MM.1S (cell line): ENCODE measurements around the gene LHPP.
"Not testable (repeated sequence)": the region's sequence is repeated elsewhere in the genome, so short reads cannot be mapped to it uniquely, and the experiment has no call there.

ENCODE experiments used
- DNase-seq: peaks from one replicate; pipeline ENCODE4 v3.0.0-alpha.2; 2015
- H2AFZ ChIP-seq: fragments of 300-600 bp; sonication (generic); 2 replicates; pipeline ENCODE4 v1.6.0; 2016; ENCODE audit warnings: antibody characterized with exemption, low read length
- H3F3A ChIP-seq: fragments of 300-600 bp; sonication (generic); 2 replicates; pipeline ENCODE4 v1.6.1; 2016; ENCODE audit warnings: mild to moderate bottlenecking, antibody characterized with exemption, low read length, moderate library complexity, mixed read lengths; ENCODE audit not compliant: insufficient read depth
- H3K27ac ChIP-seq: fragments of 300-600 bp; sonication (generic); 2 replicates; pipeline ENCODE4 v1.5.1; 2016; ENCODE audit warnings: mild to moderate bottlenecking, low read length
- H3K27me3 ChIP-seq: fragments of 300-600 bp; sonication (generic); replicated peaks from 2 replicates; pipeline ENCODE4 v1.6.0; 2016; ENCODE audit warnings: low read length; ENCODE audit not compliant: insufficient read depth
- H3K36me3 ChIP-seq: fragments of 300-600 bp; sonication (generic); replicated peaks from 2 replicates; pipeline ENCODE4 v1.6.1; 2016; ENCODE audit warnings: mild to moderate bottlenecking, low read length, mixed read lengths; ENCODE audit not compliant: insufficient read depth
- H3K4me1 ChIP-seq: fragments of 300-600 bp; sonication (generic); 2 replicates; pipeline ENCODE4 v1.6.1; 2016; ENCODE audit warnings: low read length, mixed read lengths
- H3K4me2 ChIP-seq: fragments of 300-600 bp; sonication (generic); 2 replicates; pipeline ENCODE4 v1.6.0; 2016; ENCODE audit warnings: low read depth, low read length
- H3K4me3 ChIP-seq: fragments of 300-600 bp; sonication (generic); 2 replicates; pipeline ENCODE4 v1.5.1; 2016; ENCODE audit warnings: low read length, mixed read lengths
- H3K79me2 ChIP-seq: fragments of 300-600 bp; sonication (generic); 2 replicates; pipeline ENCODE4 v1.6.1; 2016; ENCODE audit warnings: mixed run types, low read length, mixed read lengths
- H3K9ac ChIP-seq: fragments of 300-600 bp; sonication (generic); 2 replicates; pipeline ENCODE4 v1.6.1; 2016; ENCODE audit warnings: low read length, mixed read lengths
- H3K9me2 ChIP-seq: fragments of 300-600 bp; sonication (generic); replicated peaks from 2 replicates; pipeline ENCODE4 v1.6.1; 2016; ENCODE audit warnings: mild to moderate bottlenecking, low read length, mixed read lengths; ENCODE audit not compliant: insufficient read depth
- H3K9me3 ChIP-seq: fragments of 300-600 bp; sonication (generic); replicated peaks from 2 replicates; pipeline ENCODE4 v1.6.1; 2016; ENCODE audit warnings: mild to moderate bottlenecking, low read length, mixed read lengths; ENCODE audit not compliant: insufficient read depth
- H4K20me1 ChIP-seq: fragments of 300-600 bp; sonication (generic); 2 replicates; pipeline ENCODE4 v1.6.1; 2016; ENCODE audit warnings: mild to moderate bottlenecking, low read length, moderate library complexity, mixed read lengths; ENCODE audit not compliant: insufficient read depth
- CTCF ChIP-seq: fragments of 300-600 bp; sonication (generic); IDR thresholded peaks from 2 replicates; pipeline ENCODE4 v1.5.1; 2016; ENCODE audit warnings: antibody characterized with exemption, low read length, mixed read lengths
- EZH2 ChIP-seq: fragments of 300-600 bp; sonication (generic); optimal IDR thresholded peaks from 2 replicates; pipeline ENCODE3; 2017; ENCODE audit warnings: low read depth, mild to moderate bottlenecking, antibody characterized with exemption, low read length, mixed read lengths
- EZH2phosphoT487 ChIP-seq: fragments of 300-600 bp; sonication (generic); IDR thresholded peaks from 2 replicates; pipeline ENCODE4 v1.6.1; 2018; ENCODE audit warnings: antibody characterized with exemption, low read length

The LHPP gene

GRCh38 chr10:124429576-124429975 lies 32.0 kb upstream of the LHPP start:
- no peaks in the 10 kb centered on the region for H3K79me2 ChIP-seq
- H3F3A ChIP-seq = no peaks in the 10 kb centered on the region
- no peak overlapping the region for H3K27ac ChIP-seq
- DNase-seq = no peak
- H3K4me2 ChIP-seq = no peak overlapping the region
- H3K9me3 ChIP-seq = no peaks in the 10 kb centered on the region
- H3K4me3 ChIP-seq = no peak overlapping the region
- no peaks in the 10 kb centered on the region for H3K4me1 ChIP-seq
- H3K36me3 ChIP-seq = no peaks in the 10 kb centered on the region
- H3K27me3 ChIP-seq = no peaks in the 10 kb centered on the region
- no peak overlapping the region for H3K9ac ChIP-seq
- no peak overlapping the region for H2AFZ ChIP-seq
- H3K9me2 ChIP-seq = no peaks in the 10 kb centered on the region
- no peaks in the 10 kb centered on the region for H4K20me1 ChIP-seq
- TF ChIP-seq EZH2 = no peak
- no peak for TF ChIP-seq CTCF
- TF ChIP-seq EZH2phosphoT487 = no peak

GRCh38 chr10:124430077-124430476 lies 31.5 kb upstream of the LHPP start:
- no peaks in the 10 kb centered on the region for H3K9me2 ChIP-seq
- H2AFZ ChIP-seq = no peak overlapping the region
- H3K27ac ChIP-seq = no peak overlapping the region
- no peaks in the 10 kb centered on the region for H3K27me3 ChIP-seq
- H3K4me2 ChIP-seq = no peak overlapping the region
- no peak overlapping the region for H3K4me3 ChIP-seq
- H3K4me1 ChIP-seq = peaks cover under 1% of the 10 kb centered on the region; the same call in 1 of the 2 replicates
- no peak for TF ChIP-seq EZH2phosphoT487
- H3K9me3 ChIP-seq = no peaks in the 10 kb centered on the region
- H3K9ac ChIP-seq = no peak overlapping the region
- no peaks in the 10 kb centered on the region for H4K20me1 ChIP-seq
- H3K79me2 ChIP-seq = no peaks in the 10 kb centered on the region
- H3F3A ChIP-seq = no peaks in the 10 kb centered on the region
- DNase-seq = no peak
- H3K36me3 ChIP-seq = no peaks in the 10 kb centered on the region

GRCh38 chr10:124433461-124433860 lies 28.2 kb upstream of the LHPP start:
- no peak for TF ChIP-seq EZH2
- no peak for TF ChIP-seq EZH2phosphoT487
- TF ChIP-seq CTCF = no peak
- no peak overlapping the region for H2AFZ ChIP-seq
- H3K9ac ChIP-seq = no peak overlapping the region
- H3K27me3 ChIP-seq = no peaks in the 10 kb centered on the region
- H3K4me2 ChIP-seq = no peak overlapping the region
- no peak for DNase-seq
- H3K36me3 ChIP-seq = no peaks in the 10 kb centered on the region
- H3K9me3 ChIP-seq = no peaks in the 10 kb centered on the region
- H3K79me2 ChIP-seq = no peaks in the 10 kb centered on the region
- H3K4me3 ChIP-seq = no peak overlapping the region
- no peak overlapping the region for H3K27ac ChIP-seq
- no peaks in the 10 kb centered on the region for H4K20me1 ChIP-seq
- H3K9me2 ChIP-seq = no peaks in the 10 kb centered on the region
- no peaks in the 10 kb centered on the region for H3F3A ChIP-seq
- peaks cover 12% of the 10 kb centered on the region for H3K4me1 ChIP-seq

GRCh38 chr10:124435683-124436082 lies 25.9 kb upstream of the LHPP start:
- H3K4me1 ChIP-seq = peaks cover 12% of the 10 kb centered on the region
- not testable (repeated sequence) for H3K4me3 ChIP-seq, H3F3A ChIP-seq, H3K9ac ChIP-seq, H3K27me3 ChIP-seq, H4K20me1 ChIP-seq, H3K9me2 ChIP-seq, H3K9me3 ChIP-seq, H2AFZ ChIP-seq, H3K36me3 ChIP-seq, DNase-seq, H3K79me2 ChIP-seq
- peak overlapping the region; percentile 53; the same call in 1 of the 2 replicates for H3K27ac ChIP-seq
- H3K4me2 ChIP-seq = peak overlapping the region; percentile 42; the same call in 1 of the 2 replicates
